Measurements from ENCODE around the gene AOPEP.

- TF ChIP-seq MAX (IDR thresholded peaks at IDR 0.05; ENCODE audit: low read depth) (no peak), CTCF (IDR thresholded peaks at IDR 0.05) (no peak), TEAD4 (IDR thresholded peaks at IDR 0.05; ENCODE audit: borderline replicate concordance, insufficient read depth) (no peak), POLR2AphosphoS5 (IDR thresholded peaks at IDR 0.05; ENCODE audit: low read depth, low read length) (no peak)
Measured at GRCh38 chr9:94700445-94700844, 26.1 kb upstream of the AOPEP start.
